Right renal cortex interstitium (tissue), 3 donors: Measurements from ENCODE around the gene GRK6. TPM values are rescaled to one million over a fixed set of nuclear protein-coding genes. Genes with fewer than 3 reads are reported as not detected.
A peak's percentile ranks its signal among the peaks of the same experiment; 100 is the strongest.
"Not testable (repeated sequence)": the region's sequence is repeated elsewhere in the genome, so short reads cannot be mapped to it uniquely, and the experiment has no call there.

Source experiments
- DNase-seq, 3 donors: peaks; one replicate each; pipeline ENCODE4 v3.0.0-alpha.2; 2013; ENCODE audit warnings: low read depth in 3 of 3, low spot score in 2 of 3
- polyA plus RNA-seq, 3 donors: library from polyadenylated mRNA; unstranded; fragments of 120-200 nt; gene quantifications; one replicate each; pipeline ENCODE4 v1.2.1, GENCODE V29; 2013; ENCODE audit not compliant: insufficient read length in 3 of 3

GRK6 gene
- polyA plus RNA-seq, 3 donors: 20.3 to 26.2 (median 23.3) TPM

GRCh38 chr5:177396807-177397206 is 29.7 kb upstream of the GRK6 start:
- DNase-seq: no peak

GRCh38 chr5:177397875-177398390 is 28.5 kb upstream of the GRK6 start:
- DNase-seq: no peak

- no peak for DNase-seq
Measured at GRCh38 chr5:177399997-177400868, 26.2 kb upstream of the GRK6 start, which contains the start of gene PFN3. TSS of gene PFN3 (minus strand) at chr5:177400661. CDS start at chr5:177400576, 85 bp downstream.

- peak in 1 of 3 donors; percentile 57 for DNase-seq
Measured at GRCh38 chr5:177402271-177403043, 24.0 kb upstream of the GRK6 start.

- DNase-seq: no peak
Measured at GRCh38 chr5:177403102-177403791, 23.2 kb upstream of the GRK6 start.

GRCh38 chr5:177403792-177404640 is 22.5 kb upstream of the GRK6 start:
- peak in 1 of 3 donors; percentile 53 for DNase-seq

- DNase-seq: no peak
Measured at GRCh38 chr5:177404641-177405179, 21.8 kb upstream of the GRK6 start.

GRCh38 chr5:177405312-177405711 is 21.2 kb upstream of the GRK6 start:
- no peak for DNase-seq

- DNase-seq: no peak
Measured at GRCh38 chr5:177405805-177406204, 20.7 kb upstream of the GRK6 start.

GRCh38 chr5:177409043-177409801 is 17.3 kb upstream of the GRK6 start, which contains the start of gene F12:
TSS of gene F12 (minus strand) at chr5:177409564. CDS start at chr5:177409527, 37 bp downstream.
- DNase-seq: no peak

- no peak for DNase-seq
Measured at GRCh38 chr5:177410575-177410974, 15.9 kb upstream of the GRK6 start.

GRCh38 chr5:177412603-177413233 is 13.8 kb upstream of the GRK6 start:
- no peak for DNase-seq

- DNase-seq: no peak
Measured at GRCh38 chr5:177414481-177414880, 12.0 kb upstream of the GRK6 start.

GRCh38 chr5:177417081-177417480 is 9.4 kb upstream of the GRK6 start:
- DNase-seq: not testable (repeated sequence)

GRCh38 chr5:177419046-177419445 is 7.4 kb upstream of the GRK6 start:
- DNase-seq: no peak

GRCh38 chr5:177420472-177420871 is 6.0 kb upstream of the GRK6 start:
- DNase-seq: not testable (repeated sequence)

- DNase-seq: no peak
Measured at GRCh38 chr5:177421062-177421798, 5.2 kb upstream of the GRK6 start.

- no peak for DNase-seq
Measured at GRCh38 chr5:177423671-177424070, 2.8 kb upstream of the GRK6 start.
